IPS-15b (cell line): ENCODE data around the gene WFDC12.
"Not testable (repeated sequence)": the region's sequence is repeated elsewhere in the genome, so short reads cannot be mapped to it uniquely, and the experiment has no call there.

ENCODE experiments used
- H3K27me3 ChIP-seq: one replicate; pipeline ENCODE4 v1.6.1; 2013; ENCODE audit warnings: low read length; ENCODE audit not compliant: control insufficient read depth, insufficient read depth
- H3K36me3 ChIP-seq: one replicate; pipeline ENCODE4 v1.6.1; 2013; ENCODE audit warnings: low read length; ENCODE audit not compliant: control insufficient read depth, insufficient read depth
- H3K4me1 ChIP-seq: one replicate; pipeline ENCODE4 v1.6.1; 2013; ENCODE audit warnings: mild to moderate bottlenecking, low read length; ENCODE audit not compliant: control insufficient read depth, insufficient read depth
- H3K4me3 ChIP-seq: one replicate; pipeline ENCODE4 v1.5.1; 2013; ENCODE audit warnings: low read depth, low read length
- H3K9ac ChIP-seq: one replicate; pipeline ENCODE4 v1.6.1; 2013; ENCODE audit warnings: low read depth, mild to moderate bottlenecking, low read length
- H3K9me3 ChIP-seq: one replicate; pipeline ENCODE4 v1.6.1; 2013; ENCODE audit warnings: mild to moderate bottlenecking, low read length; ENCODE audit not compliant: control insufficient read depth, insufficient read depth

Gene WFDC12

GRCh38 chr20:45140836-45141235 is 16.6 kb upstream of the WFDC12 start:
- Histone ChIP-seq H3K36me3 (no peaks in the 10 kb centered on the region), H3K9me3 (no peaks in the 10 kb centered on the region)

GRCh38 chr20:45139733-45140375 is 15.6 kb upstream of the WFDC12 start:
- H3K4me1 ChIP-seq, H3K4me3 ChIP-seq, H3K9ac ChIP-seq, H3K27me3 ChIP-seq, H3K36me3 ChIP-seq, H3K9me3 ChIP-seq: not testable (repeated sequence)

More at GRCh38 chr20:45140836-45141235, 16.6 kb upstream of the WFDC12 start:
- H3K4me3 ChIP-seq, result no peak overlapping the region
- H3K4me1 ChIP-seq, result no peaks in the 10 kb centered on the region
- peaks cover 7% of the 10 kb centered on the region for H3K27me3 ChIP-seq
- H3K9ac ChIP-seq, result no peak overlapping the region

GRCh38 chr20:45138561-45139300 is 14.5 kb upstream of the WFDC12 start:
- no peaks in the 10 kb centered on the region for H3K9me3 ChIP-seq
- H3K36me3 ChIP-seq, result no peaks in the 10 kb centered on the region
- H3K4me3 ChIP-seq, result no peak overlapping the region
- H3K4me1 ChIP-seq, result no peaks in the 10 kb centered on the region
- H3K27me3 ChIP-seq, result peaks cover 4% of the 10 kb centered on the region
- H3K9ac ChIP-seq, result no peak overlapping the region

GRCh38 chr20:45136911-45137310 is 12.6 kb upstream of the WFDC12 start:
- Histone ChIP-seq H3K36me3 (no peaks in the 10 kb centered on the region), H3K9ac (no peak overlapping the region), H3K4me3 (no peak overlapping the region), H3K9me3 (no peaks in the 10 kb centered on the region), H3K27me3 (peaks cover 4% of the 10 kb centered on the region), H3K4me1 (no peaks in the 10 kb centered on the region)

GRCh38 chr20:45128099-45128498 is 3.8 kb upstream of the WFDC12 start:
- no peak overlapping the region for H3K4me3 ChIP-seq
- no peaks in the 10 kb centered on the region for H3K27me3 ChIP-seq
- H3K4me1 ChIP-seq, result no peaks in the 10 kb centered on the region
- no peaks in the 10 kb centered on the region for H3K9me3 ChIP-seq
- H3K36me3 ChIP-seq, result no peaks in the 10 kb centered on the region
- H3K9ac ChIP-seq, result no peak overlapping the region

DNA sequence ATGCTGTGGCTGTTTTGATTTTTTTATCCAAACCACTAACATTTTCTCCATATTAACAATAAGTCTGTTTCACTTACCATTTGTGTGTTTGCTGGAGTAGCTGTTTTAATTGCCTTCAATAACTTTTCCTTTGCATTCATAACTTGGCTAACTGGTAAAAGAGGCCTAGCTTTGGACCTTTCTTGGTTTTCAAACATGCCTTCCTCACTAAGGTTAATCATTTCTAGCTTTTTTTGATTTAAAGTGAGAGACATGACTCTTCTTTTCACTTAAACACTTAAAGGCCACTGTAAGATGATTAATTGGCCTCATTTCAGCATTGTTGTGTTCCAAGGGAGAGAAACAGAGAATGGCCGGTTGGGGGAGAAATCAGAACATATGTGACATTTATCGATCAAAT is 2.9 kb downstream of the WFDC12 start:
- Histone ChIP-seq H3K9ac (no peak overlapping the region), H3K9me3 (no peaks in the 10 kb centered on the region), H3K36me3 (no peaks in the 10 kb centered on the region), H3K4me3 (no peak overlapping the region), H3K4me1 (no peaks in the 10 kb centered on the region), H3K27me3 (no peaks in the 10 kb centered on the region)

- no peaks in the 10 kb centered on the region for H3K36me3 ChIP-seq
- no peaks in the 10 kb centered on the region for H3K9me3 ChIP-seq
- H3K27me3 ChIP-seq, result no peaks in the 10 kb centered on the region
- no peak overlapping the region for H3K9ac ChIP-seq
- no peak overlapping the region for H3K4me3 ChIP-seq
- H3K4me1 ChIP-seq, result no peaks in the 10 kb centered on the region
These were observed 4.6 kb downstream of the WFDC12 start for GRCh38 chr20:45119556-45120266.

DNA sequence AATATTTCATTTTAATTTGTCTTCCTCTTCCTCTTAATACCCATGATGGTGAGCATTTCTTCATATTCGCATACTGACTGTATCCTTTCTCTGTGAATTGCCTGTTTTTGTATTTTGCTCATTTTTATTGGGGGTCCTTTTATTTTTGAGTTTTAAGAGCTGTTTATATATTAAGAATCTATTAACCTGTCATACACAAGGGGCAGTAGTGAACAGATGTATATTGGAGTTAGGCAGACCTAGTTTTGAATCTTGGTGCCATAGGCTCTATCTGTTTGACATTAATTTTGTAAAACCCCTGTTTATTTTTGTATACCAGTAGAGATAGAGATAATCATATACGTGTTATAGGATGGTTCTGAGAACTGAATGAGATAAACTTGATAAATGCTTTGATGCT is 6.2 kb downstream of the WFDC12 start:
- no peak overlapping the region for H3K9ac ChIP-seq
- H3K4me1 ChIP-seq, result no peaks in the 10 kb centered on the region

DNA sequence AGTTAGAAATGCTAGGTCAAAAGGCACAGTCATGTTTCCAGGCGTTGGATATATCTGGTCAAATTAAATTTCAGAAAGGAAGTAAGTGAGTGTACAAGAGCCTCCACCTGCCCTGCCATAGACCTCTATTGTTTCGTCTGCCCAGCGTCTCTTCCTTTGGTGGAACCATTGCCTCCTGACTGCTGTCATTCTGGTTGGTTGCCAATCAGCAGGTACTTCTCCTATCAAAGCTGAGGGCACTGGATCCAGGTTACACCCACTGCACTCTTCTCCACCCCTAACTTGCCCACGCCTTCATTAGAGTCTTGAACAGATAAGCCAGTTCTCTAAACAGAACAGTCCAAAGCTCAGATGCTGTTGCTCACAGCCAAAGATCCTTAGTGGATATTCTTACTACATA is 6.7 kb downstream of the WFDC12 start:
- H3K27me3 ChIP-seq, result no peaks in the 10 kb centered on the region
- no peaks in the 10 kb centered on the region for H3K36me3 ChIP-seq
- no peak overlapping the region for H3K4me3 ChIP-seq
- no peaks in the 10 kb centered on the region for H3K4me1 ChIP-seq
- H3K9me3 ChIP-seq, result no peaks in the 10 kb centered on the region
- H3K9ac ChIP-seq, result no peak overlapping the region

More for the DNA sequence above, 6.2 kb downstream of the WFDC12 start:
- no peaks in the 10 kb centered on the region for H3K9me3 ChIP-seq
- H3K36me3 ChIP-seq, result no peaks in the 10 kb centered on the region
- H3K4me3 ChIP-seq, result no peak overlapping the region
- no peaks in the 10 kb centered on the region for H3K27me3 ChIP-seq

GRCh38 chr20:45115829-45116228 is 8.4 kb downstream of the WFDC12 start:
- no peaks in the 10 kb centered on the region for H3K9me3 ChIP-seq
- no peak overlapping the region for H3K9ac ChIP-seq
- H3K4me3 ChIP-seq, result no peak overlapping the region
- H3K4me1 ChIP-seq, result no peaks in the 10 kb centered on the region
- H3K36me3 ChIP-seq, result no peaks in the 10 kb centered on the region
- no peaks in the 10 kb centered on the region for H3K27me3 ChIP-seq

GRCh38 chr20:45115386-45115774 is 8.9 kb downstream of the WFDC12 start:
- H3K4me3 ChIP-seq, result no peak overlapping the region
- no peaks in the 10 kb centered on the region for H3K27me3 ChIP-seq
- H3K4me1 ChIP-seq, result no peaks in the 10 kb centered on the region
- no peaks in the 10 kb centered on the region for H3K9me3 ChIP-seq
- no peak overlapping the region for H3K9ac ChIP-seq
- no peaks in the 10 kb centered on the region for H3K36me3 ChIP-seq
